HG03342 (cell line): ENCODE data around the gene PRXL2A.
A peak's percentile ranks its signal among the peaks of the same experiment; 100 is the strongest.

Experiments
- ATAC-seq: cut with Tn5 transposase; IDR thresholded peaks from one replicate; pipeline ENCODE4 v1.9.1; 2021; ENCODE audit warnings: mild to moderate bottlenecking, moderate library complexity; ENCODE audit not compliant: unreplicated experiment

PRXL2A gene

GRCh38 chr10:80460399-80461207 is 52.3 kb downstream of the PRXL2A start:
- ATAC-seq, result no peak

GRCh38 chr10:80461208-80462183 is 53.1 kb downstream of the PRXL2A start:
- no peak for ATAC-seq

GRCh38 chr10:80462299-80462980 is 54.1 kb downstream of the PRXL2A start:
- ATAC-seq, result no peak

- no peak for ATAC-seq
These were observed 54.8 kb downstream of the PRXL2A start for GRCh38 chr10:80462981-80463741.

GRCh38 chr10:80463868-80464267 is 55.5 kb downstream of the PRXL2A start:
- ATAC-seq, result no peak

GRCh38 chr10:80464557-80465450 is 56.5 kb downstream of the PRXL2A start:
- no peak for ATAC-seq

- no peak for ATAC-seq
These were observed 57.1 kb downstream of the PRXL2A start for GRCh38 chr10:80465451-80465835.

GRCh38 chr10:80465839-80466590 is 57.7 kb downstream of the PRXL2A start:
- no peak for ATAC-seq

GRCh38 chr10:80466724-80467326 is 58.5 kb downstream of the PRXL2A start:
- ATAC-seq, result no peak

GRCh38 chr10:80468002-80468401 is 59.7 kb downstream of the PRXL2A start:
- ATAC-seq, result no peak

- ATAC-seq, result no peak
These were observed 60.6 kb downstream of the PRXL2A start for GRCh38 chr10:80468806-80469421.

- ATAC-seq, result no peak
These were observed 61.9 kb downstream of the PRXL2A start for GRCh38 chr10:80470266-80470665.

GRCh38 chr10:80471001-80471400 is 62.6 kb downstream of the PRXL2A start:
- ATAC-seq, result no peak

GRCh38 chr10:80471715-80472233 is 63.4 kb downstream of the PRXL2A start:
- ATAC-seq, result peak; percentile 49

GRCh38 chr10:80472234-80473095 is 64.1 kb downstream of the PRXL2A start:
- ATAC-seq, result peak; percentile 91

- no peak for ATAC-seq
These were observed 64.8 kb downstream of the PRXL2A start for GRCh38 chr10:80473096-80473657.
